NCI-H2029 (cell line): ENCODE measurements around the gene FOXR1.
"Not testable (repeated sequence)": the region's sequence is repeated elsewhere in the genome, so short reads cannot be mapped to it uniquely, and the experiment has no call there.

ENCODE experiments used
- DNase-seq: peaks from one replicate; lab custom pipeline; 2025; lab: John Stamatoyannopoulos, UW

The FOXR1 gene

GRCh38 chr11:118997627-118998387, 26.2 kb downstream of the FOXR1 start, which contains the start of gene CENATAC:
TSS of gene CENATAC (plus strand) at chr11:118998138. CDS start at chr11:118998198, 60 bp downstream.
- DNase-seq: peak; percentile 88

GRCh38 chr11:118998388-118998717, 26.8 kb downstream of the FOXR1 start:
- DNase-seq: no peak

- no peak for DNase-seq
Observed at GRCh38 chr11:118998822-118999221, 27.3 kb downstream of the FOXR1 start.

- DNase-seq: no peak
Observed at GRCh38 chr11:119000906-119001305, 29.3 kb downstream of the FOXR1 start.

GRCh38 chr11:119006656-119007055, 35.1 kb downstream of the FOXR1 start:
- DNase-seq: no peak

- no peak for DNase-seq
Observed at GRCh38 chr11:119011476-119012053, 40.0 kb downstream of the FOXR1 start.

- DNase-seq: no peak
Observed at GRCh38 chr11:119012629-119013170, 41.1 kb downstream of the FOXR1 start.

GRCh38 chr11:119014209-119014924, 42.8 kb downstream of the FOXR1 start:
- DNase-seq: no peak

GRCh38 chr11:119015054-119015611, 43.6 kb downstream of the FOXR1 start:
- DNase-seq: no peak

- no peak for DNase-seq
Observed at GRCh38 chr11:119016216-119017009, 44.9 kb downstream of the FOXR1 start.

- DNase-seq: not testable (repeated sequence)
Observed at GRCh38 chr11:119017377-119017776, 45.8 kb downstream of the FOXR1 start.

- DNase-seq: peak; percentile 97
Observed at GRCh38 chr11:119018074-119018938, 46.7 kb downstream of the FOXR1 start, which contains the start of the genes RPS25 and TRAPPC4. TSS of gene RPS25 (minus strand) at chr11:119018343. CDS start at chr11:119018284, 59 bp downstream. TSS of gene TRAPPC4 (plus strand) at chr11:119018766. CDS start at chr11:119018796, 30 bp downstream.

GRCh38 chr11:119019996-119020395, 48.4 kb downstream of the FOXR1 start:
- DNase-seq: no peak

- DNase-seq: no peak
Observed at GRCh38 chr11:119021631-119022030, 50.1 kb downstream of the FOXR1 start.

GRCh38 chr11:119023741-119024140, 52.2 kb downstream of the FOXR1 start:
- no peak for DNase-seq

GRCh38 chr11:119024430-119025098, 53.0 kb downstream of the FOXR1 start:
- no peak for DNase-seq

GRCh38 chr11:119025099-119025473, 53.5 kb downstream of the FOXR1 start:
- DNase-seq: no peak

GRCh38 chr11:119025541-119025940, 54.0 kb downstream of the FOXR1 start:
- no peak for DNase-seq

- no peak for DNase-seq
Observed at GRCh38 chr11:119025978-119026766, 54.6 kb downstream of the FOXR1 start.
